Testis (tissue), 2 donors: ENCODE data around the gene HOXD11.

Experiments used
- CTCF ChIP-seq, 3 experiments: fragments of 450-650 bp in 2 of 3; fragments of 200-600 bp in 1 of 3; sonication (generic) in 1 of 3; IDR thresholded peaks; one replicate each; pipeline ENCODE4 v1.5.1; 2016 to 2019; ENCODE audit warnings: antibody characterized with exemption in 3 of 3, mild to moderate bottlenecking in 2 of 3, moderate library complexity in 1 of 3
- POLR2A ChIP-seq: fragments of 450-650 bp; IDR thresholded peaks from one replicate; pipeline ENCODE4 v1.6.1; 2017; ENCODE audit warnings: antibody characterized with exemption, mild to moderate bottlenecking, moderate library complexity

GRCh38 chr2:176094349-176094748 lies 12.7 kb upstream of the HOXD11 start:
- TF ChIP-seq POLR2A = no peak
- TF ChIP-seq CTCF (IDR thresholded peaks at IDR 0.05) = no peak
